RWPE2 (cell line): ENCODE measurements around the gene NAA80.

Source experiments
- ATAC-seq: fragments of 200-7000 bp; cut with Tn5 transposase; 3 replicates; pipeline ENCODE4 v1.9.1; 2021; ENCODE audit warnings: low read depth
- DNase-seq: peaks from one replicate; pipeline ENCODE4 v3.0.0-alpha.2; 2020; ENCODE audit warnings: low spot score
- H3K27ac ChIP-seq: fragments of 450-650 bp; 2 replicates; pipeline ENCODE4 v1.5.1; 2017; ENCODE audit warnings: mild to moderate bottlenecking; ENCODE audit not compliant: poor library complexity, severe bottlenecking
- H3K27me3 ChIP-seq: fragments of 250-450 bp; sonication (Bioruptor Pico); 2 replicates; pipeline ENCODE4 v1.5.1; 2021; ENCODE audit warnings: mild to moderate bottlenecking, moderate library complexity; ENCODE audit not compliant: insufficient read depth, poor library complexity, severe bottlenecking
- H3K36me3 ChIP-seq: fragments of 250-450 bp; sonication (Bioruptor Pico); 2 replicates; pipeline ENCODE4 v1.5.1; 2020; ENCODE audit warnings: low read depth, mild to moderate bottlenecking, moderate library complexity
- H3K4me1 ChIP-seq: fragments of 250-450 bp; sonication (Bioruptor Pico); 2 replicates; pipeline ENCODE4 v1.5.1; 2021; ENCODE audit warnings: mild to moderate bottlenecking, moderate library complexity; ENCODE audit not compliant: insufficient read depth, poor library complexity, severe bottlenecking
- H3K4me3 ChIP-seq: fragments of 250-450 bp; sonication (Bioruptor Pico); 2 replicates; pipeline ENCODE4 v1.5.1; 2021; ENCODE audit warnings: mild to moderate bottlenecking, moderate library complexity; ENCODE audit not compliant: severe bottlenecking
- H3K9me3 ChIP-seq: fragments of 250-450 bp; sonication (Bioruptor Pico); 2 replicates; pipeline ENCODE4 v1.5.1; 2021; ENCODE audit warnings: mild to moderate bottlenecking, moderate library complexity; ENCODE audit not compliant: severe bottlenecking
- TF ChIP-seq, protein P1 (sequence below): fragments of 450-650 bp; IDR thresholded peaks from one replicate; pipeline ENCODE4 v1.5.1; 2017; ENCODE audit warnings: mild to moderate bottlenecking, moderate library complexity; ENCODE audit not compliant: poor library complexity, severe bottlenecking

NAA80 gene

DNA sequence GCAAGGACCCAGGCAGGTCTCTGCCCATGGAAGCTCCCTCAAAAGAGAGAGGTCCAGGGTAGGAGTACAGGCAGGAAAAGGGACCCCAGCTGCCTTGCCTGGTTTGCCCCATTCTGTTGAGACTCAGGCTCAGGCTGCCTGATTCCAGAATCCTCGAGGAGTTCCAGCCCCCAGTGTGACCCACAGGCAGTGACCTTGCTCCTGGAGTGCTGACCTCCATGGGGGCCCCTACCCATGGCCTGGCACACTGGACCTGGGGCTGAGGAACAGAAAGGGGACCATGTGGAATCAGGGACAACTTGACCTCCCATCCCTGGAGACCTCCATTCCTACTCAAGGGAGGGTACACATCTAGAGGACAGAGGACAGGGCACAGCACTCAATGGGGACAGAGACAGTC is 33.6 kb downstream of the NAA80 start:
- no peak for ATAC-seq
- no peaks in the 10 kb centered on the region for H3K9me3 ChIP-seq
- H3K27ac ChIP-seq = peak overlapping the region; percentile 93

DNA sequence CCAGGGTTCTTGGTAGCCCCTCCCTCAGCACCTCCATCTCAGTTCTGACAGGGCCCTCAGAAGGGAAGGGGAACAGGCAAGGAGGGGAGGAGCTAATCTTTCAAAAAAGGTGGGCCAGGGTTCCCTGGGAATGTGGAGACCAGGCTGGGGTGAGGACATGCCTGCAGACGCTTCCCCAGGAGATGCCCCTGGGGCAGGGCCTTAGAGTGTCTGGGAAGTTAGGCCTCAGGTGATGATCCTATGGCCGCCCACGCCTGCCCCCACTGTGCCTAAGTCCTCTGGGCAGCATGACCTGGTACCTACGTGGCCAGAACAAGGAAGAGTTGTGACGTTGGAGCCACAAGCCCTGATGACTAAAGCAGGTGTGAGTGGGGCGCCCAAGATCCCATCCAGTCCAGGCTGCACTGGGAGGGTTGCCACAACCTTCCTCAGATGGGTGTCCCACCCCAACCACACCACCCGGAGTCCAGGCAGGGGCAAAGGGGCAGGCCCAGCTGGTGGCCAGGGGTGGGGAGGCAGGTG is 34.2 kb downstream of the NAA80 start:
- ATAC-seq (peak; percentile 2; the same call in 2 of the 3 replicates), DNase-seq (no peak)
- H3K27ac ChIP-seq = peak overlapping the region; percentile 93
- H3K27me3 ChIP-seq = no peaks in the 10 kb centered on the region
- no peaks in the 10 kb centered on the region for H3K36me3 ChIP-seq
- H3K4me1 ChIP-seq = peaks cover 29% of the 10 kb centered on the region
- TF ChIP-seq, protein P1, sequence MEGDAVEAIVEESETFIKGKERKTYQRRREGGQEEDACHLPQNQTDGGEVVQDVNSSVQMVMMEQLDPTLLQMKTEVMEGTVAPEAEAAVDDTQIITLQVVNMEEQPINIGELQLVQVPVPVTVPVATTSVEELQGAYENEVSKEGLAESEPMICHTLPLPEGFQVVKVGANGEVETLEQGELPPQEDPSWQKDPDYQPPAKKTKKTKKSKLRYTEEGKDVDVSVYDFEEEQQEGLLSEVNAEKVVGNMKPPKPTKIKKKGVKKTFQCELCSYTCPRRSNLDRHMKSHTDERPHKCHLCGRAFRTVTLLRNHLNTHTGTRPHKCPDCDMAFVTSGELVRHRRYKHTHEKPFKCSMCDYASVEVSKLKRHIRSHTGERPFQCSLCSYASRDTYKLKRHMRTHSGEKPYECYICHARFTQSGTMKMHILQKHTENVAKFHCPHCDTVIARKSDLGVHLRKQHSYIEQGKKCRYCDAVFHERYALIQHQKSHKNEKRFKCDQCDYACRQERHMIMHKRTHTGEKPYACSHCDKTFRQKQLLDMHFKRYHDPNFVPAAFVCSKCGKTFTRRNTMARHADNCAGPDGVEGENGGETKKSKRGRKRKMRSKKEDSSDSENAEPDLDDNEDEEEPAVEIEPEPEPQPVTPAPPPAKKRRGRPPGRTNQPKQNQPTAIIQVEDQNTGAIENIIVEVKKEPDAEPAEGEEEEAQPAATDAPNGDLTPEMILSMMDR = no peak
- no peaks in the 10 kb centered on the region for H3K9me3 ChIP-seq
- H3K4me3 ChIP-seq = no peak overlapping the region

More for the DNA sequence above, 33.6 kb downstream of the NAA80 start:
- peak; percentile 23 for DNase-seq
- H3K27me3 ChIP-seq = no peaks in the 10 kb centered on the region
- H3K4me3 ChIP-seq = no peak overlapping the region
- H3K4me1 ChIP-seq = peaks cover 34% of the 10 kb centered on the region
- no peaks in the 10 kb centered on the region for H3K36me3 ChIP-seq
- TF ChIP-seq, protein P1 = no peak

DNA sequence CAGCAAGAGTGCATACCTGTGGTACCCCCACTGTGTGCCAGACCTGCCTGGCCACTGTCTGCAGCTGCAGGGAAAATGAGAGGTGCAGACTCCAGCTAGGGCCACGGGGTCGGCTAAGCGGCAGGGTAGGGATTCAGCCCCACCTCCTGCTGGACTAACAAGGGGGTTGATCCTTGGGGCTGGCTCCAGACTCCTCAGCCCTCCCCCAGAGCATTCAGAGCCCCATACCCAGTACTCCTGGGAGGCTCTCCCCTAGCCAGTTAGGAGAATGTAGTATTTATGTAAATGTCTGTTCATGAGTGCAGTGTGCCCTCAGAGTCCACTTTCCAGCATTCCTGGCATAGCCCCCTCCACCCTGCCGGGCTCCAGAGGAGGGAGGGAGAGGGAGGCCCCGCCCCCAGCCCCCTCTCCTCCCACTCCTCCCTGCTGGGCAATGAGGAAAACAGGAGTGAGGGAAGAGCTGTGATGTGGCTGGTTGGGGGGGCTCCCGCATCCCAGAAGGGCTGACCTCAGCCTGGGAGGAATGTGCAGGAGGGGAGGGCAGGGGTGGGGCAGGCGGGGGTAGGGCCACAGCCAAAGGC is 34.7 kb downstream of the NAA80 start:
- TF ChIP-seq, protein P1 = no peak
- no peaks in the 10 kb centered on the region for H3K27me3 ChIP-seq
- no peaks in the 10 kb centered on the region for H3K9me3 ChIP-seq
- ATAC-seq (peak; percentile 41), DNase-seq (peak; percentile 87)
- H3K36me3 ChIP-seq = peaks cover under 1% of the 10 kb centered on the region; the same call in 1 of the 2 replicates
- no peak overlapping the region for H3K4me3 ChIP-seq
- H3K4me1 ChIP-seq = peaks cover 32% of the 10 kb centered on the region
- peak overlapping the region; percentile 93 for H3K27ac ChIP-seq

DNA sequence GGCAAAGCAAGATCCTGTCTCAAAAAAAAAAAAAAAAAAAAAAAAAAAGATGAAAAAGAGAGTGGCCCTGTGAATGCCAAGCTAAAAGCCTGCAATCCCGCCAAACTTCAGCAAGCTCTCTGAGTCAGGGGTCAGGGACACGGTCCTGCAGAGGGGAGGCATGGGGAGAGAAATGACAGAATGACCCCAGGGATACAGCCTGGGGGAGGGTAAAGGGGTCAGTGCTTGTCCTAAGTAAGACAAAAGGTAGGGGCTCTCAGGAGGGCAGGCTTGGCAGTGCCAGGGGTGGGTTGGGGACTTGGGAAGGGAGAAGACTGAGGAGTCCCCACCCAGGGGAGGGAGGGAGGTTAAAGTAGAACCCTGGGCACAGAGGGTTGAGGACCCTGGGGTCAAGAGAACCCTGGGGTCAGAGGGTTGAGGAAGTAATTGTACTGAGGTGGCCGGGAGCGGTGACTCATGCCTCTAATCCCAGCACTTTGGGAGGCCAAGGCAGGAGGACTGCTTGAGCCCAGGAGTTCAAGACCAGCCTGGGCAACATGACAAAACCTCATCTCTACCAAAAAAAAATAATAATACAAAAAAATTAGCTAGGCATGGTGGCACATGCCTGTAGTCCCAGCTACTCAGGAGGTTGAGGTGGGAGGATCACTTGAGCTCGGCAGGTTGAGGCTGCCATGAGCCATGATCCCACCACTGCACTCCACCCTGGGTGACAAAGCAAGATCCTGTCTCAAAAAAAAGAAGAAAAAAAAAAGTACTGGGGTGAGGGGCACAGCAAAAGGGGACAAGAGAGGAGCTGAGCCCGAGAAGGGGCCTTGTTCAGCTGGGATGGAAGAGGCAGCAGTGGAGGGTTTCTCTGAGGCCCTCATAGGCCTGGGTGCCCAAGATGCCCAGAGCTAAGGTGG is 35.5 kb downstream of the NAA80 start:
- Histone ChIP-seq H3K36me3 (peaks cover 6% of the 10 kb centered on the region; the same call in 1 of the 2 replicates), H3K4me1 (peaks cover 31% of the 10 kb centered on the region), H3K27ac (peak overlapping the region; percentile 93), H3K4me3 (no peak overlapping the region), H3K27me3 (no peaks in the 10 kb centered on the region), H3K9me3 (no peaks in the 10 kb centered on the region)
- DNase-seq (no peak), ATAC-seq (no peak)
- TF ChIP-seq, protein P1 = no peak
